Amygdala (tissue), 56 donors: ENCODE measurements around the gene PPFIA1.
"Not testable (repeated sequence)": the region's sequence is repeated elsewhere in the genome, so short reads cannot be mapped to it uniquely, and the experiment has no call there.

Experiments used
- DNase-seq, 56 donors: peaks; one replicate each; lab custom pipeline; 2025; lab: John Stamatoyannopoulos, UW

The PPFIA1 gene

GRCh38 chr11:70381872-70382861, 111.7 kb downstream of the PPFIA1 start:
- no peak for DNase-seq

GRCh38 chr11:70383664-70384565, 113.4 kb downstream of the PPFIA1 start:
- DNase-seq, result no peak

GRCh38 chr11:70384566-70385152, 114.2 kb downstream of the PPFIA1 start:
- DNase-seq, result no peak

GRCh38 chr11:70387564-70387963, 117.1 kb downstream of the PPFIA1 start:
- no peak for DNase-seq

- DNase-seq, result no peak
These were observed 118.7 kb downstream of the PPFIA1 start for GRCh38 chr11:70389201-70389600.

- DNase-seq, result not testable (repeated sequence)
These were observed 120.4 kb downstream of the PPFIA1 start for GRCh38 chr11:70390882-70391281.

GRCh38 chr11:70394211-70394950, 123.9 kb downstream of the PPFIA1 start:
- no peak for DNase-seq

- no peak for DNase-seq
These were observed 127.0 kb downstream of the PPFIA1 start for GRCh38 chr11:70397336-70397982.

GRCh38 chr11:70397983-70398833, 127.7 kb downstream of the PPFIA1 start, which contains the start of gene CTTN:
CTTN (plus strand) TSS chr11:70398529; CDS start chr11:70407298, 8,769 bp downstream.
- peak in 53 of 56 donors; percentile 13 to 86 (median 68) for DNase-seq

- no peak for DNase-seq
These were observed 128.6 kb downstream of the PPFIA1 start for GRCh38 chr11:70398834-70399680.

GRCh38 chr11:70399681-70400112, 129.2 kb downstream of the PPFIA1 start:
- peak in 23 of 56 donors; percentile 18 to 72 (median 42) for DNase-seq

GRCh38 chr11:70400643-70401042, 130.2 kb downstream of the PPFIA1 start:
- no peak for DNase-seq

- DNase-seq, result no peak
These were observed 131.5 kb downstream of the PPFIA1 start for GRCh38 chr11:70402016-70402415.

GRCh38 chr11:70402685-70403084, 132.2 kb downstream of the PPFIA1 start:
- no peak for DNase-seq

GRCh38 chr11:70404244-70404643, 133.8 kb downstream of the PPFIA1 start:
- no peak for DNase-seq

GRCh38 chr11:70405679-70406395, 135.3 kb downstream of the PPFIA1 start:
- DNase-seq, result no peak

GRCh38 chr11:70407121-70407520, 136.6 kb downstream of the PPFIA1 start:
- no peak for DNase-seq
